Activated CD4-positive, alpha-beta memory T cell treated with anti-CD3 and anti-CD28 coated beads for 36 hours (primary cell): ENCODE results near the gene CRYBG3. TPM values are rescaled to one million over a fixed set of nuclear protein-coding genes. Genes with fewer than 3 reads are reported as not detected.
A peak's percentile ranks its signal among the peaks of the same experiment; 100 is the strongest.

ENCODE experiments used
- CTCF ChIA-PET: fragments of 350-600 bp; sonication (Branson Sonifier 250); formaldehyde crosslinking; loops from one replicate; lab custom pipeline; 2021; ENCODE audit warnings: antibody characterized with exemption, inconsistent platforms; lab: Charles Lee
- POLR2A ChIA-PET: fragments of 350-600 bp; sonication (Branson Sonifier 250); formaldehyde crosslinking; loops from one replicate; lab custom pipeline; 2021; ENCODE audit warnings: antibody characterized with exemption; lab: Charles Lee
- DNase-seq: peaks from one replicate; pipeline ENCODE4 v3.0.0-alpha.2; 2020
- H3K27ac Mint-ChIP-seq: one replicate; pipeline ENCODE4 v1.8.0; 2021; ENCODE audit warnings: mixed read lengths
- H3K27me3 Mint-ChIP-seq: one replicate; pipeline ENCODE4 v1.8.0; 2021; ENCODE audit warnings: mixed read lengths
- H3K36me3 Mint-ChIP-seq: one replicate; pipeline ENCODE4 v1.8.0; 2021; ENCODE audit warnings: mixed read lengths
- H3K4me1 Mint-ChIP-seq: one replicate; pipeline ENCODE4 v1.8.0; 2021; ENCODE audit warnings: low read depth, mixed read lengths
- H3K4me3 Mint-ChIP-seq: one replicate; pipeline ENCODE4 v1.8.0; 2021; ENCODE audit warnings: mild to moderate bottlenecking, mixed read lengths
- H3K9me3 Mint-ChIP-seq: one replicate; pipeline ENCODE4 v1.8.0; 2021; ENCODE audit warnings: mixed read lengths
- intact Hi-C: fragments of 100-400 bp; cut with micrococcal nuclease; formaldehyde crosslinking; loops from one replicate; pipeline ENCODE4 v1.15.1; 2023
- total RNA-seq, 2 experiments: library from RNA; stranded (reverse); gene quantifications; one replicate each; pipeline ENCODE4 v1.2.3, GENCODE V29; 2021

Gene CRYBG3
- total RNA-seq, 2 experiments from 2014 or later = 6.4 to 6.9 TPM

- no peak overlapping the region for H3K27ac Mint-ChIP-seq
Measured at GRCh38 chr3:97839944-97840343, 18.1 kb downstream of the CRYBG3 start.

GRCh38 chr3:97841304-97841703 is 19.5 kb downstream of the CRYBG3 start:
- intact Hi-C loops = no loop called here
- no peak overlapping the region for H3K4me3 Mint-ChIP-seq
- H3K27ac Mint-ChIP-seq = no peak overlapping the region
- no peaks in the 10 kb centered on the region for H3K27me3 Mint-ChIP-seq
- CTCF ChIA-PET = no interaction called here
- no peaks in the 10 kb centered on the region for H3K9me3 Mint-ChIP-seq
- no peak for DNase-seq
- H3K36me3 Mint-ChIP-seq = peaks cover 6% of the 10 kb centered on the region
- POLR2A ChIA-PET = no interaction called here
- no peaks in the 10 kb centered on the region for H3K4me1 Mint-ChIP-seq

More at GRCh38 chr3:97839944-97840343, 18.1 kb downstream of the CRYBG3 start:
- intact Hi-C loops = loop anchor here (5.0 kb wide), 1 partner anchor 102 kb away; no protein-coding TSS in a partner anchor
- Mint-ChIP-seq H3K9me3 (no peaks in the 10 kb centered on the region), H3K36me3 (peaks cover 6% of the 10 kb centered on the region), H3K4me3 (no peak overlapping the region), H3K4me1 (peaks cover 3% of the 10 kb centered on the region), H3K27me3 (no peaks in the 10 kb centered on the region)
- no peak for DNase-seq
- CTCF ChIA-PET = interaction anchor here (0.7 kb wide), 1 partner anchor 10 kb away, joined by 3 read pairs; no protein-coding TSS in a partner anchor
- POLR2A ChIA-PET = no interaction called here

GRCh38 chr3:97841956-97842355 is 20.1 kb downstream of the CRYBG3 start:
- no peak for DNase-seq
- H3K4me3 Mint-ChIP-seq = no peak overlapping the region
- intact Hi-C loops = no loop called here
- H3K4me1 Mint-ChIP-seq = no peaks in the 10 kb centered on the region
- H3K27me3 Mint-ChIP-seq = no peaks in the 10 kb centered on the region
- no peaks in the 10 kb centered on the region for H3K9me3 Mint-ChIP-seq
- POLR2A ChIA-PET = no interaction called here
- H3K36me3 Mint-ChIP-seq = peaks cover 6% of the 10 kb centered on the region
- CTCF ChIA-PET = no interaction called here
- H3K27ac Mint-ChIP-seq = no peak overlapping the region

- DNase-seq = no peak
- CTCF ChIA-PET = no interaction called here
- H3K4me3 Mint-ChIP-seq = no peak overlapping the region
- H3K4me1 Mint-ChIP-seq = no peaks in the 10 kb centered on the region
- H3K36me3 Mint-ChIP-seq = peaks cover 6% of the 10 kb centered on the region
- H3K27ac Mint-ChIP-seq = no peak overlapping the region
- H3K27me3 Mint-ChIP-seq = no peaks in the 10 kb centered on the region
- intact Hi-C loops = no loop called here
- H3K9me3 Mint-ChIP-seq = peaks cover 5% of the 10 kb centered on the region
- POLR2A ChIA-PET = no interaction called here
Measured at GRCh38 chr3:97848779-97849178, 27.0 kb downstream of the CRYBG3 start.

- ChIA-PET POLR2A (no interaction called here), CTCF (no interaction called here)
- H3K9me3 Mint-ChIP-seq = peaks cover 17% of the 10 kb centered on the region
- peaks cover 6% of the 10 kb centered on the region for H3K36me3 Mint-ChIP-seq
- intact Hi-C loops = no loop called here
- DNase-seq = no peak
- H3K4me3 Mint-ChIP-seq = no peak overlapping the region
- H3K4me1 Mint-ChIP-seq = no peaks in the 10 kb centered on the region
- H3K27me3 Mint-ChIP-seq = no peaks in the 10 kb centered on the region
- H3K27ac Mint-ChIP-seq = no peak overlapping the region
Measured at GRCh38 chr3:97857401-97857800, 35.6 kb downstream of the CRYBG3 start.

- Mint-ChIP-seq H3K27ac (no peak overlapping the region), H3K27me3 (no peaks in the 10 kb centered on the region), H3K9me3 (peaks cover 2% of the 10 kb centered on the region), H3K4me3 (no peak overlapping the region), H3K36me3 (no peaks in the 10 kb centered on the region), H3K4me1 (no peaks in the 10 kb centered on the region)
- intact Hi-C loops = no loop called here
- ChIA-PET POLR2A (no interaction called here), CTCF (no interaction called here)
- no peak for DNase-seq
Measured at GRCh38 chr3:97860364-97860763, 38.6 kb downstream of the CRYBG3 start.

- Mint-ChIP-seq H3K27ac (no peak overlapping the region), H3K36me3 (no peaks in the 10 kb centered on the region), H3K4me3 (no peak overlapping the region), H3K27me3 (no peaks in the 10 kb centered on the region), H3K4me1 (peaks cover 4% of the 10 kb centered on the region), H3K9me3 (no peaks in the 10 kb centered on the region)
- DNase-seq = no peak
- POLR2A ChIA-PET = no interaction called here
- CTCF ChIA-PET = no interaction called here
- intact Hi-C loops = no loop called here
Measured at GRCh38 chr3:97862582-97862981, 40.8 kb downstream of the CRYBG3 start.

GRCh38 chr3:97863031-97863430 is 41.2 kb downstream of the CRYBG3 start:
- Mint-ChIP-seq H3K4me1 (peaks cover 4% of the 10 kb centered on the region), H3K9me3 (no peaks in the 10 kb centered on the region), H3K27ac (no peak overlapping the region), H3K4me3 (no peak overlapping the region), H3K36me3 (no peaks in the 10 kb centered on the region), H3K27me3 (no peaks in the 10 kb centered on the region)
- ChIA-PET CTCF (interaction anchor here (0.6 kb wide), 1 partner anchor 1441 kb away, joined by 3 read pairs; no protein-coding TSS in a partner anchor), POLR2A (no interaction called here)
- DNase-seq = no peak
- intact Hi-C loops = no loop called here

GRCh38 chr3:97863775-97864174 is 42.0 kb downstream of the CRYBG3 start:
- POLR2A ChIA-PET = no interaction called here
- Mint-ChIP-seq H3K27ac (no peak overlapping the region), H3K9me3 (no peaks in the 10 kb centered on the region), H3K36me3 (no peaks in the 10 kb centered on the region), H3K27me3 (no peaks in the 10 kb centered on the region), H3K4me3 (no peak overlapping the region), H3K4me1 (peaks cover 4% of the 10 kb centered on the region)
- no peak for DNase-seq
- CTCF ChIA-PET = interaction anchor here (0.6 kb wide), 1 partner anchor 1442 kb away, joined by 3 read pairs; no protein-coding TSS in a partner anchor
- intact Hi-C loops = no loop called here

GRCh38 chr3:97871186-97871585 is 49.4 kb downstream of the CRYBG3 start:
- no peak overlapping the region for H3K4me3 Mint-ChIP-seq
- H3K27me3 Mint-ChIP-seq = no peaks in the 10 kb centered on the region
- H3K4me1 Mint-ChIP-seq = peaks cover 27% of the 10 kb centered on the region
- CTCF ChIA-PET = interaction anchor here (2.2 kb wide), 1 partner anchor 151 kb away, joined by 5 read pairs; no protein-coding TSS in a partner anchor
- no peak overlapping the region for H3K27ac Mint-ChIP-seq
- POLR2A ChIA-PET = no interaction called here
- peaks cover 4% of the 10 kb centered on the region for H3K36me3 Mint-ChIP-seq
- H3K9me3 Mint-ChIP-seq = no peaks in the 10 kb centered on the region
- DNase-seq = no peak
- intact Hi-C loops = loop anchor here (10.0 kb wide), 1 partner anchor 654 kb away; the partner anchor contains the start of gene CLDND1

GRCh38 chr3:97871801-97872524 is 50.2 kb downstream of the CRYBG3 start:
- intact Hi-C loops = loop anchor here (1.0 to 10.0 kb wide), 7 partner anchors 11 to 653 kb away; partner anchors contain the start of genes ARL6, CLDND1 and RIOX2
- peak; percentile 41 for DNase-seq
- ChIA-PET CTCF (interaction anchor here (1.0 to 2.2 kb wide), 2 partner anchors 50 to 151 kb away, joined by 4 to 5 read pairs; partner anchors contain the start of gene CRYBG3), POLR2A (no interaction called here)
- Mint-ChIP-seq H3K27me3 (no peaks in the 10 kb centered on the region), H3K36me3 (peaks cover 4% of the 10 kb centered on the region), H3K27ac (peak overlapping the region; percentile 81), H3K4me3 (peak overlapping the region; percentile 14), H3K9me3 (no peaks in the 10 kb centered on the region), H3K4me1 (peaks cover 25% of the 10 kb centered on the region)

GRCh38 chr3:97872525-97873042 is 50.8 kb downstream of the CRYBG3 start:
- DNase-seq = no peak
- peak overlapping the region; percentile 14 for H3K4me3 Mint-ChIP-seq
- peaks cover 23% of the 10 kb centered on the region for H3K4me1 Mint-ChIP-seq
- intact Hi-C loops = loop anchor here (1.0 to 10.0 kb wide), 7 partner anchors 11 to 652 kb away; partner anchors contain the start of genes ARL6, CLDND1 and RIOX2
- H3K27me3 Mint-ChIP-seq = no peaks in the 10 kb centered on the region
- peak overlapping the region; percentile 81 for H3K27ac Mint-ChIP-seq
- H3K9me3 Mint-ChIP-seq = no peaks in the 10 kb centered on the region
- peaks cover 4% of the 10 kb centered on the region for H3K36me3 Mint-ChIP-seq
- ChIA-PET POLR2A (interaction anchor here (0.8 kb wide), 1 partner anchor 51 kb away, joined by 3 read pairs; no protein-coding TSS in a partner anchor), CTCF (interaction anchor here (1.0 to 2.2 kb wide), 3 partner anchors 51 to 166 kb away, joined by 4 to 6 read pairs (median 5); partner anchors contain the start of gene CRYBG3)
